Brain microvascular endothelial cell (primary cell): ENCODE measurements around the gene ATP7B.
A peak's percentile ranks its signal among the peaks of the same experiment; 100 is the strongest.
"Not testable (repeated sequence)": the region's sequence is repeated elsewhere in the genome, so short reads cannot be mapped to it uniquely, and the experiment has no call there.

Source experiments
- DNase-seq: peaks from one replicate; pipeline ENCODE4 v3.0.0-alpha.2; 2020
- H3K27ac ChIP-seq: fragments of 250-450 bp; sonication (Bioruptor Pico); 2 replicates; pipeline ENCODE4 v1.5.1; 2020; ENCODE audit warnings: mild to moderate bottlenecking, moderate library complexity
- H3K27me3 ChIP-seq: fragments of 250-450 bp; sonication (Bioruptor Pico); replicated peaks from 2 replicates; pipeline ENCODE4 v1.5.1; 2020; ENCODE audit warnings: mild to moderate bottlenecking
- H3K36me3 ChIP-seq: fragments of 250-450 bp; sonication (Bioruptor Pico); replicated peaks from 2 replicates; pipeline ENCODE4 v1.5.1; 2020; ENCODE audit warnings: mild to moderate bottlenecking
- H3K4me3 ChIP-seq: 2 replicates; pipeline ENCODE4 v1.5.1; 2011; ENCODE audit warnings: low read depth, mild to moderate bottlenecking, control low read depth, low read length, moderate library complexity
- in situ Hi-C: cut with HindIII; loops from 2 replicates; pipeline ENCODE4 v1.10.0; 2017; ENCODE audit warnings: low sequenced_read_pairs, low pct_ligation_motif_present
- TF ChIP-seq, protein P1 (sequence below): IDR thresholded peaks from 2 replicates; pipeline ENCODE4 v1.5.1; 2011; ENCODE audit warnings: low read depth, mild to moderate bottlenecking, moderate library complexity, low read length, control low read depth, inconsistent platforms; ENCODE audit errors: missing control alignments

The ATP7B gene

GRCh38 chr13:51913421-51914136, 97.7 kb downstream of the ATP7B start:
- in situ Hi-C loops: no loop called here
- H3K4me3 ChIP-seq: no peak overlapping the region
- TF ChIP-seq, protein P1, sequence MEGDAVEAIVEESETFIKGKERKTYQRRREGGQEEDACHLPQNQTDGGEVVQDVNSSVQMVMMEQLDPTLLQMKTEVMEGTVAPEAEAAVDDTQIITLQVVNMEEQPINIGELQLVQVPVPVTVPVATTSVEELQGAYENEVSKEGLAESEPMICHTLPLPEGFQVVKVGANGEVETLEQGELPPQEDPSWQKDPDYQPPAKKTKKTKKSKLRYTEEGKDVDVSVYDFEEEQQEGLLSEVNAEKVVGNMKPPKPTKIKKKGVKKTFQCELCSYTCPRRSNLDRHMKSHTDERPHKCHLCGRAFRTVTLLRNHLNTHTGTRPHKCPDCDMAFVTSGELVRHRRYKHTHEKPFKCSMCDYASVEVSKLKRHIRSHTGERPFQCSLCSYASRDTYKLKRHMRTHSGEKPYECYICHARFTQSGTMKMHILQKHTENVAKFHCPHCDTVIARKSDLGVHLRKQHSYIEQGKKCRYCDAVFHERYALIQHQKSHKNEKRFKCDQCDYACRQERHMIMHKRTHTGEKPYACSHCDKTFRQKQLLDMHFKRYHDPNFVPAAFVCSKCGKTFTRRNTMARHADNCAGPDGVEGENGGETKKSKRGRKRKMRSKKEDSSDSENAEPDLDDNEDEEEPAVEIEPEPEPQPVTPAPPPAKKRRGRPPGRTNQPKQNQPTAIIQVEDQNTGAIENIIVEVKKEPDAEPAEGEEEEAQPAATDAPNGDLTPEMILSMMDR: peak; percentile 41
- DNase-seq: no peak
- H3K27ac ChIP-seq: no peak overlapping the region
- no peaks in the 10 kb centered on the region for H3K36me3 ChIP-seq
- H3K27me3 ChIP-seq: no peaks in the 10 kb centered on the region

GRCh38 chr13:51912511-51913225, 98.6 kb downstream of the ATP7B start:
- no peak for DNase-seq
- H3K27ac ChIP-seq: no peak overlapping the region
- in situ Hi-C loops: no loop called here
- TF ChIP-seq, protein P1: no peak
- no peak overlapping the region for H3K4me3 ChIP-seq
- H3K36me3 ChIP-seq: no peaks in the 10 kb centered on the region
- H3K27me3 ChIP-seq: no peaks in the 10 kb centered on the region

DNA sequence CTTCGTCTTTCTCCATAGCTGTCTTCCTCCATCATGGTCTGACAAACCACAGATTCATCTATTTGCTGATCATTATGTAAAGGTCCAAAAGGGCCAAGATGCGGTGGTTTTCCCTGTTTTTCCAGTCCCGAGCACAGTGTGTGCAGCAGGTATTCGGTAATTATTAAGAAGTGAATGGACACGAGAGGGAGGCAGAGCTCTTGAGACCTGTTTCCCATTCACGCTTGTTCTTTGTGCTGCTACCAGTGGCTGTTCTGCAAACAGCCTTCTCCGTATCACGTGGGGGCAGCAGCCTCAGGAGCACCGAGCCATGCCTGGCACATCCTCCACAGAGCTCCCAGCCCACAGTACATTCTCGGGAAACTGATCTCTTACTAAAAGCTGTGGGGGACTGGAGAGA, 99.2 kb downstream of the ATP7B start:
- Histone ChIP-seq H3K27ac (no peak overlapping the region), H3K36me3 (no peaks in the 10 kb centered on the region), H3K4me3 (no peak overlapping the region), H3K27me3 (no peaks in the 10 kb centered on the region)
- in situ Hi-C loops: no loop called here
- no peak for DNase-seq
- TF ChIP-seq, protein P1: no peak

- H3K4me3 ChIP-seq: no peak overlapping the region
- DNase-seq: no peak
- TF ChIP-seq, protein P1: no peak
- H3K27me3 ChIP-seq: no peaks in the 10 kb centered on the region
- H3K36me3 ChIP-seq: no peaks in the 10 kb centered on the region
- H3K27ac ChIP-seq: no peak overlapping the region
- in situ Hi-C loops: no loop called here
Observed at GRCh38 chr13:51910508-51910907, 100.7 kb downstream of the ATP7B start.

- H3K27ac ChIP-seq, H3K27me3 ChIP-seq, DNase-seq, H3K4me3 ChIP-seq, H3K36me3 ChIP-seq, in situ Hi-C loops: not testable (repeated sequence)
Observed at GRCh38 chr13:51909265-51909664, 102.0 kb downstream of the ATP7B start.

GRCh38 chr13:51907040-51907732, 104.1 kb downstream of the ATP7B start:
- Histone ChIP-seq H3K4me3 (no peak overlapping the region), H3K27ac (no peak overlapping the region), H3K27me3 (no peaks in the 10 kb centered on the region), H3K36me3 (no peaks in the 10 kb centered on the region)
- no peak for DNase-seq
- in situ Hi-C loops: no loop called here
- TF ChIP-seq, protein P1: no peak
